HUES48 (cell line): Measurements from ENCODE around the gene GFOD1.

Experiments
- H3K27ac ChIP-seq: one replicate; pipeline ENCODE4 v1.7.0; 2013; ENCODE audit warnings: low read depth, low read length, inconsistent platforms
- H3K27me3 ChIP-seq: 2 replicates; pipeline ENCODE4 v1.6.1; 2013; ENCODE audit warnings: mild to moderate bottlenecking, low read length; ENCODE audit not compliant: control insufficient read depth, insufficient read depth
- H3K36me3 ChIP-seq: 2 replicates; pipeline ENCODE4 v1.6.1; 2013; ENCODE audit warnings: low read length; ENCODE audit not compliant: control insufficient read depth, insufficient read depth
- H3K4me1 ChIP-seq: 2 replicates; pipeline ENCODE4 v1.6.1; 2013; ENCODE audit warnings: mild to moderate bottlenecking, low read length; ENCODE audit not compliant: control insufficient read depth, insufficient read depth
- H3K4me3 ChIP-seq: 2 replicates; pipeline ENCODE4 v1.5.1; 2013; ENCODE audit warnings: mild to moderate bottlenecking, low read depth, low read length
- H3K9ac ChIP-seq: 2 replicates; pipeline ENCODE4 v1.6.1; 2013; ENCODE audit warnings: mild to moderate bottlenecking, low read depth, low read length, moderate library complexity
- H3K9me3 ChIP-seq: 2 replicates; pipeline ENCODE4 v1.6.1; 2013; ENCODE audit warnings: low read length; ENCODE audit not compliant: control insufficient read depth, insufficient read depth

Gene GFOD1, protein sequence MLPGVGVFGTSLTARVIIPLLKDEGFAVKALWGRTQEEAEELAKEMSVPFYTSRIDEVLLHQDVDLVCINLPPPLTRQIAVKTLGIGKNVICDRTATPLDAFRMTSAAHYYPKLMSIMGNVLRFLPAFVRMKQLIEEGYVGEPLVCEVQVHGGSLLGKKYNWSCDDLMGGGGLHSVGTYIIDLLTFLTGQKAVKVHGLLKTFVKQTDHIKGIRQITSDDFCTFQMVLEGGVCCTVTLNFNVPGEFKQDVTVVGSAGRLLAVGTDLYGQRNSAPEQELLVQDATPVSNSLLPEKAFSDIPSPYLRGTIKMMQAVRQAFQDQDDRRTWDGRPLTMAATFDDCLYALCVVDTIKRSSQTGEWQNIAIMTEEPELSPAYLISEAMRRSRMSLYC

DNA sequence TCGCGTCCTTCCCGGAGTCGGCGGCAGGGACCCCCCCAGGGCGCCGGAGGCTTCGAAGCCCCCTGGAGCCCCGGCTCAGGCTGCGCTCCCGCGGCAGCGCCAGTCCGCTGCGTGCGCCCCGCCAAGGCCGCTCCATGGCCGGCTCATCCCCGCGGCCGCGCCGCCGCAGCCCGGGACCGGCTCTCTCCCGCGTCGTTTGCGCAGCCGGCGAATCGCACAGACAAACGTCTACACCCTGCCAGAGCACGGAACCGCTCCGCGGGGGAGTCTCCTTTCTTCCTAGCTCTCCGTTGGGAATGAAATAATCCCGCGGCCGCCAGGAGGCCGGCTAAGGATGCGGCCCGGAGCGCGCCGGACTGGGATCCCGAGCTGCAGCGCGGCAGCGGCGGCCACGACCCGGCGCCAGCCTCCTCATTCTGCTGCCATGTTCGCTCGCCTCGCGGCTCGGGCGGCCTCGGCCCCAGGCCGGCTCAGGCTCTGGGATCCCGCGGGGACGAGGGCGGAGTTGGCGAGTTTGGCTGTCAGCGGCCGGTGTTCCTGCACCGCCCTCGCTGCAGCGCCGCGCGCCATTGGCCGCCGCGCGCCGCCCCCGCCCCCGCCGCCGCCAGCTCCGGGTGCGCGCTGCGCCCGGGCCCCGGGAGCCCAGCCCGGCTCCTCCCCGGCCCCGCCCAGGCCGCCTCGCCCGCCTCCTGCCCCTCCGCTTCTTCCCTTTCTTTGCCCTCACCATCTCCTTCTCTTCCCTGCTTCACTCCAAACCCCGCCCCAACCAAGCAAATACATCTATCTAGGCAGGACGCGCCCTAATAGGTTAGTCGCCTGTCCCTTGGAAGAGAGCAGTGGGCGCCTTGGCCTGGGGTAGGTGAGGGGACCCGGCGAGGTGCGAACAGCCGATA lies at the start of gene GFOD1:
GFOD1 (minus strand) TSS at position 479 of the 893 bp plus-strand sequence. CDS start 710 bp downstream, outside the sequence.
- Histone ChIP-seq H3K9ac (no peak within 1 kb of the TSS; the same call in 1 of the 2 replicates), H3K9me3 (no peaks in the 10 kb centered on the region), H3K27me3 (peaks cover 50% of the 10 kb centered on the region), H3K36me3 (no peaks in the 10 kb centered on the region), H3K27ac (peak within 1 kb of the TSS; percentile 76), H3K4me1 (peaks cover 12% of the 10 kb centered on the region), H3K4me3 (peak within 1 kb of the TSS; percentile 76)

DNA sequence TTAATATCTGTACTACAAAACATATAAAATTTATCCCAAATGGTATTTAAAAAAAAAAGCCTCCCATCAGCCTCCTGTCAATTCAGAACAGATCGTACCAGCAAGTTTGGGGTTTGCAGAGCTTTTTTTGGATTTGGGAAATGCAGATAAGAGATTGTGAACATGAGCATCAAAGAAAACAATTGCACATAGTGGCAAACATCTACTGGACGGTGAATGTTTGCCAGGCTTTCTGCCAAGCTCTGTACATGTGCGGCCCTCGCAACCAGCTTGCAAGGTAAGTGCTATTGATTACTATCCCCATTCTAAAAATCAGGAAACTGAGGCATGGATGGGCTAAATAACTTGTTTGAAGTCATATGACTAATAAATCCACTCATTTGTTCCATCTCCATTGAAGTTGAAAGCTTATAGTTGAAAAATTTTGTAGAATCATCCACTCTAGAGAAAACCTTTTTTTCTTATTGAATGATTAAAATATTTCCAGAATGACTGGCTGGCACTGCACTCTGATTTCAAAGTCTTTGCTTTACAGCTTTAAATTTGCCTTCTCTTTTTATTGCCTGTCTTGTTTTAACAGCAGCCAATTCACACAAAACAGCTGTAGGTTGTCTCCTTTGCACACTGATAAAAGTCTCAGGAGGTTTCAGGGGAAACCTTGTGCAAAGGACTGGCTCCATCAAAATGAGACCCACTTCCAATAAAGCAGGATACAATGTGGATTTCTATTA lies 49.6 kb upstream of the GFOD1 start:
- Histone ChIP-seq H3K9ac (no peak overlapping the region), H3K4me1 (peaks cover 20% of the 10 kb centered on the region), H3K27ac (no peak overlapping the region), H3K9me3 (no peaks in the 10 kb centered on the region), H3K4me3 (no peak overlapping the region), H3K27me3 (no peaks in the 10 kb centered on the region), H3K36me3 (no peaks in the 10 kb centered on the region)

DNA sequence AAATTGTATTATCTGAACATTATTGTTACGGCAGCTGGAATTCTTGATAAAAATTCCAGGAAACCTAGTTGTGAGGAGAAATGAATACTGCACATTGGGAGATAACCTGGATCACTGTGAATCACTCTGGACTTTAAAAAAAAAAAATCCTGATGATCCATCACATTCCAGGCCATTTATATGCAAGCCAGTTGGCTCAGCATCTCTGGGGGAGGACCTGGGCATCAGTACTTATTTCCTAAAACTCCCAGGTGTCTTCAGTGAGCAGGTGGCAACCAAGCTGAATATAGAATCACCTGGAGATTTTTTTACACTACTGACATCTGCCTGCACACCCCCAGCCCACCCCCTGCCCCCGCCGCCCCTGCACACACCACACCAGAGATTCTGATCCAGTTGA lies 47.9 kb upstream of the GFOD1 start:
- Histone ChIP-seq H3K27me3 (no peaks in the 10 kb centered on the region), H3K9ac (no peak overlapping the region), H3K4me3 (no peak overlapping the region), H3K36me3 (no peaks in the 10 kb centered on the region), H3K4me1 (peaks cover 22% of the 10 kb centered on the region), H3K9me3 (no peaks in the 10 kb centered on the region), H3K27ac (no peak overlapping the region)

DNA sequence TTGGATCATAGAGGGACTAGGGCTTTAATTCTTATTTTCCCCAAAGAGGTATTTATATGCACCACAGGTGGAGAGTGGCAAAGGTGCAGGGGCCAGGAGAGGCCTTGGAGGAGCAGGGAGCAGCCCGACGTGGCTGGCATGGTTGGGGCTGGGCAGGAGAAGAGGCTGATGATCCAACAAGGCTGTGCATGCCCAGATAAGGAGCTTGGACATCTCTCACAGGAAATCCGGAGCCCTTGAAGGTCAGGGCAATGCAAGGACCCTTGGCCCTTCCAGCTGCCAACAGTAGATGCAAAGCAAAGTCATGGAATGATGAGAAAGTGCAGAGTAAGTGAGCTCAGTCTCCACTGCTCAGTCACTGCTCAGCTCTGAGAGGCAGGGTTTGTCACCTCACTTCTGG lies 47.1 kb upstream of the GFOD1 start:
- Histone ChIP-seq H3K27ac (no peak overlapping the region), H3K4me3 (no peak overlapping the region), H3K4me1 (peaks cover 23% of the 10 kb centered on the region), H3K36me3 (no peaks in the 10 kb centered on the region), H3K27me3 (no peaks in the 10 kb centered on the region), H3K9ac (no peak overlapping the region), H3K9me3 (no peaks in the 10 kb centered on the region)

DNA sequence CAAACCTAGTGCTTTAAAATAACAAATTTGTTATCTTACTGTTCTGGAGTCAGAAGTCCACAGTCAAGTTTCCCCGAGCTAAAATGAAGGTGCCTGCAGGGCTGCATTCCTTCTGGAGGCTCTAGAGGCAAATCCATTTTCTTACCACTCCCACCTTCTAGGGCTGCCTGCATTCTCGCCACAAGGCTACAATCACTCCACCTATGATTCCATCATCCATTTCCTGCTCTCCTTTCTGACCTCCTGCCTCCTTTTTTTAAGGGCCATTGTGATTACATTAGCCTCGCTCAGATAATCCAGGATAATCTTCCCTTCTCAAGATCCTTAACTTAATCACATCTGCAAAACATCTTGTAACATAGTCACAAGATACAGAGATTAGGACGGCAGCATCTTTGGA lies 44.6 kb upstream of the GFOD1 start:
- H3K9me3 ChIP-seq = no peaks in the 10 kb centered on the region
- H3K27me3 ChIP-seq = no peaks in the 10 kb centered on the region
- peak overlapping the region; percentile 7 for H3K27ac ChIP-seq
- no peaks in the 10 kb centered on the region for H3K36me3 ChIP-seq
- no peak overlapping the region for H3K4me3 ChIP-seq
- peaks cover 35% of the 10 kb centered on the region for H3K4me1 ChIP-seq
- H3K9ac ChIP-seq = no peak overlapping the region

DNA sequence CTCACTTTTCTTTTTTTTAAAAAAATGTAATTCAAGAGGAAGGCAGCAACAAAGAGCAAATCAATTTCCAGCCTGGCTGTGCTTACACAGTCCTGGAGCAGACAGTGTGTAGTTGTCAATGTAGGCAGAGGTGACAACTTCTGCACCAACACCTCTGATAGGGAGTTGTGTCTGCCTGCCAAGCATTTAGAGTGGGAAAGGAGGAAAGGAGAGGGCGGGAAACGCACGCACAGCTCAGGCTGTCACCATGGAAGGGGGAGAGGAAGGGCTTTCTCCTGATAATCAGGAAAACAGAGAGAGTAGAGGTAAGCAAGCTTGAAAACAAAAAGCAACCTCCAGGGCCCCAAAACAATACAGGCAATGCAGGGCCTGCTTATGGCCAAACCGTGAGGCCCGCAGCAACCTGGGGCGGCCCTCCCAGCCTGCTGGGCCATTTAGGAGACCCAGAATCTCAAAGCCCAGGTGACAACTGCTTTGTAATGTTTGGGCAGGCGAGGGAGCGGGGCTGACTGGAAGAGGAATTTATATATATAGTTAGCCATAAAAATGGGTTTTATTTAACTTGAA lies 41.5 kb upstream of the GFOD1 start:
- Histone ChIP-seq H3K4me3 (no peak overlapping the region), H3K9ac (no peak overlapping the region), H3K4me1 (peaks cover 19% of the 10 kb centered on the region), H3K36me3 (no peaks in the 10 kb centered on the region), H3K27me3 (no peaks in the 10 kb centered on the region), H3K27ac (peak overlapping the region; percentile 49), H3K9me3 (no peaks in the 10 kb centered on the region)

DNA sequence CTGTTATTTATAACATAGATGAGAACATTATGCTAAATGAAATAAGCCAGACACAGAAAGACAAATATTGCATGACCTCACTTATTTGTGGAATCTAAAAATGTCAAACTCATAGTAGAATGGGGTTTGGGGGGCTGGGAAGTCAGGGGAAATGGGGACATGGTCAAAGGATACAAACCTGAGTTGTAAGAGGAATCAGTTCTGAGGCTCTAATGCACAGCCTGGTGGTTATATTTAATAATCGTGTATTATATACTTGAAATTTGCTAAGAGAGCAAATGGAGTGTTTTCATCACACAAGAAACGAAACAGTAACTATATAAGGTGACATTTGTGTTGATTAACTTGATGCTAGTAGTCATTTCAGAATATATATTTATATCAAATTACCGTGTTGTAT lies 40.8 kb upstream of the GFOD1 start:
- H3K27me3 ChIP-seq = no peaks in the 10 kb centered on the region

DNA sequence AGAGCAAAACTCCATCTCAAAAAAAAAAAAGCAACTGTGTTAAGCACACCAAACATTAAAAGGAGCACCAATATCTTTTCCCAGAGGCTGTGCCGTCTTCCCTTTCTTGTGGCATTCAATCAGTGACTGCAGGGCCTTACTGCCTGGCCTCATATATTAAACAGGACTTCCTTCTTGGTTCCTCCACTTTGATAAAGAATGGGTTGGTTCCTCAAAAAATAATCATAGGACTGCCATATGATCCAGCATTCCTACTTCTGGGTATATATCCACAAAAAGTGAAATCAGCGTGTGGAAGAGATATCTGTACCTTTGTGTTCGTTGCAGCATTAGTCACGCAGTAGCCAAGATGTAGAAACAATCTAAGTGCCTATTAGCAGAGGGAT lies 40.3 kb upstream of the GFOD1 start:
- no peak overlapping the region for H3K27ac ChIP-seq
- peaks cover 19% of the 10 kb centered on the region for H3K4me1 ChIP-seq
- no peaks in the 10 kb centered on the region for H3K9me3 ChIP-seq
- H3K4me3 ChIP-seq = no peak overlapping the region
- H3K36me3 ChIP-seq = no peaks in the 10 kb centered on the region
- H3K9ac ChIP-seq = no peak overlapping the region
- no peaks in the 10 kb centered on the region for H3K27me3 ChIP-seq

More for the DNA sequence above, 40.8 kb upstream of the GFOD1 start:
- Histone ChIP-seq H3K27ac (no peak overlapping the region), H3K4me1 (peaks cover 19% of the 10 kb centered on the region), H3K9me3 (no peaks in the 10 kb centered on the region), H3K36me3 (no peaks in the 10 kb centered on the region), H3K4me3 (no peak overlapping the region), H3K9ac (no peak overlapping the region)

DNA sequence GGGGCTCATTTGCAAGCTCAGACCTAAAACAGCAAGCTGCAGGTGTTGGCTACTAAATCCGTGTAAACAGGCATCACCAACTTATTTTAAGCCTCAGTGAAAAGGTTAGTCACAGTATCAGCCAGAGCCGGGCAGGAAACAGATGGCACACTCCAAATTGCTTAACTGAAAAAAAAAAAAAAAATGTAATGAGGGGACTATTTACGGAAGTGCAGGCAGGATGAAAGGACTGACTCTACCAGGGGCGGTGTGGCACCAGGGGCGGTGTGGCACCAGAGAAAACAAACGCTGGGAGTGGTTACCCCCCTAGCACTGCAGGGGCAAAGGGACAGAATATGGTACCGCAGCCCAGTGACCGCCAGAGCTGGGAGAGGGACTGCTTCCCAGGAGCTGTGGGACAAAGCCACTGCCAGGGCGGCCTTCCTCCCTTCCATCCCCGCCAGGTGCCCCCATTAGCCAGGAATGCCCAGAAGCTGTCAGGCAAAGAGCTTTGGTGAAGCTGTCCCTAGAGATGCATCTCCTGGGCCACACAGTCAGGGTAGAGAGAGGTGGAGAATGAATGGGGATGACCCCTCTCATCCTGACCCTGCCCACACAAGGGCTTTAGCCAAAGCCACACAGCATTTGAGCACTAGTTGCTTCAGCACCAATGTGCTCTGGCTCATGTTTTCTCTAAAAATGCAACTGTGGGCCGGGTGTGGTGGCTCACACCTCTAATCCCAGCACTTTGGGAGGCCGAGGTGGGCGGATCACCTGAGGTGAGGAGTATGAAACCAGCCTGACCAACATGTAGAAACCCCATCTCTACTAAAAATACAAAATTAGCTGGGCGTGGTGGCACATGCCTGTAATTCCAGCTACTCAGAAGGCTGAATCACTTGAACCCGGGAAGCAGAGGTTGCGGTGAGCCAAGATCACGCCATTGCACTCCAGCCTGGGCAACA lies 39.6 kb upstream of the GFOD1 start:
- Histone ChIP-seq H3K4me1 (peaks cover 15% of the 10 kb centered on the region), H3K36me3 (no peaks in the 10 kb centered on the region), H3K27ac (no peak overlapping the region), H3K4me3 (no peak overlapping the region), H3K9me3 (no peaks in the 10 kb centered on the region), H3K27me3 (no peaks in the 10 kb centered on the region), H3K9ac (no peak overlapping the region)

DNA sequence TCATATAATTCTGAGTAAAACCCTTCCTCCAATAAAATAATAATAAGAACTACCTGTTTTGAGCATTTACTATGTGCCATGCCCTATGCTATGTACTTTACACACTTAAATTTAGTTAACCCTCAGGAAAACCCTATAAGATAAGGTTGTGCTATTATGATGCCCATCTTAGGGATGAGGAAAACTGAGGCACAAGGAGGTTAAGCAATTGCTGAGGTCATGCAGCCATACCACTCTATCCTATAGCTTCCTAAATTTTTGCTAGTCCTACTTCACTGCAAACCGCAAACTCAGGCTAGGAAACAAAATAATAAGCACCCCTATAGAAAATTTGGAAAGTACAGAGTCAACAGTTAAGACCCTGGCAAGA lies 38.9 kb upstream of the GFOD1 start:
- H3K36me3 ChIP-seq = no peaks in the 10 kb centered on the region
- no peak overlapping the region for H3K4me3 ChIP-seq
- no peaks in the 10 kb centered on the region for H3K27me3 ChIP-seq
- peaks cover 13% of the 10 kb centered on the region for H3K4me1 ChIP-seq
- H3K9ac ChIP-seq = no peak overlapping the region
- no peaks in the 10 kb centered on the region for H3K9me3 ChIP-seq
- no peak overlapping the region for H3K27ac ChIP-seq
